Gastroesophageal sphincter (tissue), 4 donors: Measurements from ENCODE around the gene CEP63. TPM values are rescaled to one million over a fixed set of nuclear protein-coding genes. Genes with fewer than 3 reads are reported as not detected.

Experiments
- ATAC-seq: fragments of 150-250 bp; one replicate; pipeline ENCODE4 v1.9.1; 2016; ENCODE audit warnings: mild to moderate bottlenecking, moderate library complexity
- H3K27ac ChIP-seq, 4 donors: fragments of 200-600 bp; sonication (generic) in 3 of 4; 1 replicate in 3 of 4; 2 replicates in 1 of 4; pipeline ENCODE4 v1.5.1; 2016 to 2019
- H3K27me3 ChIP-seq: fragments of 200-600 bp; sonication (generic); one replicate; pipeline ENCODE4 v1.5.1; 2019
- H3K36me3 ChIP-seq, 2 donors: fragments of 200-600 bp; sonication (generic); one replicate each; pipeline ENCODE4 v1.5.1; 2019; ENCODE audit warnings: control low read depth in 1 of 2
- H3K4me1 ChIP-seq, 3 donors: fragments of 200-600 bp; sonication (generic); 1 replicate in 2 of 3; 2 replicates in 1 of 3; pipeline ENCODE4 v1.5.1; 2016 to 2019; ENCODE audit warnings: control low read depth in 2 of 3
- H3K4me3 ChIP-seq, 2 donors: fragments of 200-600 bp; sonication (generic); one replicate each; pipeline ENCODE4 v1.5.1; 2019; ENCODE audit warnings: mild to moderate bottlenecking in 1 of 2, moderate library complexity in 1 of 2
- H3K9me3 ChIP-seq, 3 donors: fragments of 200-600 bp; sonication (generic); one replicate each; pipeline ENCODE4 v1.5.1; 2017 to 2019; ENCODE audit warnings: control low read depth in 2 of 3
- EP300 ChIP-seq: sonication (generic); formaldehyde crosslinking; IDR thresholded peaks from one replicate; pipeline ENCODE4 v1.6.1; 2017; ENCODE audit warnings: antibody characterized with exemption, mild to moderate bottlenecking
- POLR2A ChIP-seq, 2 donors: fragments of 450-650 bp; IDR thresholded peaks; one replicate each; pipeline ENCODE4 v1.6.1; 2017; ENCODE audit warnings: antibody characterized with exemption in 2 of 2, mild to moderate bottlenecking in 2 of 2, moderate library complexity in 1 of 2
- POLR2AphosphoS5 ChIP-seq: sonication (generic); formaldehyde crosslinking; IDR thresholded peaks from one replicate; pipeline ENCODE4 v1.6.1; 2017; ENCODE audit warnings: antibody characterized with exemption
- WGBS, 2 donors: methylation state at CpG; one replicate each; pipeline ENCODE4 v1.1.5; 2018; ENCODE audit warnings: low coverage in 1 of 2; 5-methylcytosine and 5-hydroxymethylcytosine counted together
- total RNA-seq, 4 donors: library from RNA; depleted of rRNA; stranded (reverse); fragments of >200 nt; gene quantifications; one replicate each; pipeline ENCODE4 v1.1.0, GENCODE V29; 2016
- TF ChIP-seq, protein P1 (sequence below), 4 experiments: fragments of 200-600 bp in 2 of 4; fragments of 450-650 bp in 2 of 4; sonication (generic) in 1 of 4; IDR thresholded peaks; one replicate each; pipeline ENCODE4 v1.5.1; 2017 to 2019; ENCODE audit warnings: antibody characterized with exemption in 4 of 4, mild to moderate bottlenecking in 2 of 4, moderate library complexity in 2 of 4

The CEP63 gene
- total RNA-seq, 4 donors from 2014 or later, result 17.9 to 30.1 (median 25.9) TPM

DNA sequence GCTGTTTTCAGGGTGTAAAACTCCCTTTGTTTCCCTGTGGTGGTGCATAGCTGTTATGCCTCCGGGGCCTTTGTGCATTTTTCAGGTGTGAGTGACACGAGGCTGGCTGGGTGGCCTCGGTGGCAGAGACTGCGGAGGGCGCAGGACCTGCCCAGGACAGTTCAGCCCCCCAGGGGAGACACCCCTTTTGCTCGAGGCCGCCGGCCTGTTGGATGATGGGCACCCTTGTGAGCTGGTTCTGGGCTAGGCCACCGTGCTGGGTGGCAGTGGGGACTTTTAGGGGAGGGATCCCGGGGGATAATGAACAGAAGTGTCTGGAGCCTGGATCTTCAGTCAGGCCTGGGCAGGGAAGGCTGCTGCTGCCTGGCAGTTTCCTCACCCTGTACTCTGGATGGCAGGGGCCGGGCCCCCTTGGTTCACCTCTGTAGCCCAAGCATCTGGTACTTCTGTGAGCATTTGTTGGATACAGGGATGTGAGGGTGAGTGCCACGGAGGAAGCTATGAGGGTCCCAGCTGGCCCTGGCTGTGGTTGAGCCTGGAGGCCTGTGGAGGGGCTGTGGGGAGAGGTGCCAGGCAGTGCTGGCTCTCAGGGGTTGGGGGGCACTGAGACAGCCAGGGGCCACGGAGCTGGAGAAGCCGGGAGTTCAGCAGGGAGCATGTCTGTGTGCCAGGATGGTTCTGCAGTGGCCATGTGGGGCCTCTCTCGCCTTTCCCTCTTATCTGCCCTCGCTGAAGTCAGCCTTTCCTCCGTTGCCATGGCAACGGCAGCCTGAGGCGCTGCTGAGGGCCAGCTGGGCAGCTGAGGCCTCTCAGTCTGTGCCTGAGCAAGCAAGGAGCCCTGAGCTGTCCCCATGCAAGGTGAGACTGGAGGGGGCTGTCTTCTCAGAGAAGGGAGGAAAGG, 115.9 kb downstream of the CEP63 start:
- peaks cover 0 to 14% (median 0%) of the 10 kb centered on the region in 3 donors for H3K4me1 ChIP-seq
- ATAC-seq, result no peak
- no peak overlapping the region for H3K27ac ChIP-seq
- 40 to 50% methylated on average over 2 of the region's 19 CpGs for WGBS, 2 donors
- peaks cover 0 to 17% of the 10 kb centered on the region in 2 donors for H3K36me3 ChIP-seq
- H3K27me3 ChIP-seq, result no peaks in the 10 kb centered on the region
- H3K4me3 ChIP-seq, result no peak overlapping the region
- no peak for TF ChIP-seq POLR2AphosphoS5
- TF ChIP-seq, protein P1, sequence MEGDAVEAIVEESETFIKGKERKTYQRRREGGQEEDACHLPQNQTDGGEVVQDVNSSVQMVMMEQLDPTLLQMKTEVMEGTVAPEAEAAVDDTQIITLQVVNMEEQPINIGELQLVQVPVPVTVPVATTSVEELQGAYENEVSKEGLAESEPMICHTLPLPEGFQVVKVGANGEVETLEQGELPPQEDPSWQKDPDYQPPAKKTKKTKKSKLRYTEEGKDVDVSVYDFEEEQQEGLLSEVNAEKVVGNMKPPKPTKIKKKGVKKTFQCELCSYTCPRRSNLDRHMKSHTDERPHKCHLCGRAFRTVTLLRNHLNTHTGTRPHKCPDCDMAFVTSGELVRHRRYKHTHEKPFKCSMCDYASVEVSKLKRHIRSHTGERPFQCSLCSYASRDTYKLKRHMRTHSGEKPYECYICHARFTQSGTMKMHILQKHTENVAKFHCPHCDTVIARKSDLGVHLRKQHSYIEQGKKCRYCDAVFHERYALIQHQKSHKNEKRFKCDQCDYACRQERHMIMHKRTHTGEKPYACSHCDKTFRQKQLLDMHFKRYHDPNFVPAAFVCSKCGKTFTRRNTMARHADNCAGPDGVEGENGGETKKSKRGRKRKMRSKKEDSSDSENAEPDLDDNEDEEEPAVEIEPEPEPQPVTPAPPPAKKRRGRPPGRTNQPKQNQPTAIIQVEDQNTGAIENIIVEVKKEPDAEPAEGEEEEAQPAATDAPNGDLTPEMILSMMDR (IDR thresholded peaks at IDR 0.05), result no peak
- TF ChIP-seq POLR2A (IDR thresholded peaks at IDR 0.05), result no peak
- TF ChIP-seq EP300, result no peak
- no peaks in the 10 kb centered on the region for H3K9me3 ChIP-seq

DNA sequence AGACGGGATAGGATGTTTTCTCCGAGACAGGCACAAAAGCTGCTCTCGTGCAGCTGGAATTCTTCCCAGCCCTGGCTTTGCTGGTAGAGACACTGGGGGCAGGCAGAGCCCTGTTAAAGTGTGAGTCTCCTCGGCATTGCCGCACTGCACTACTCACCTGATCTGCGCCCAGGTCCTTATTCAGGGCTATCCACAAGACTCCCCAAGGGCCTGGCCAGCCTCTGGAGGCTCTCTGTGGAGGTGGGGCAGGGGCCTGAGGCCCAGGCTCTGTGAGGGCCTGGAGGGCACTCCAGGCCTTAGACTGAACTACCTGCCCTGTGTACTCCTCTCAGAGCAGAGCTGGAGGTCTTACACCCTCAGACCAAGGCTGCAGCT, 116.6 kb downstream of the CEP63 start:
- no peak for TF ChIP-seq POLR2AphosphoS5
- no peak for TF ChIP-seq POLR2A (IDR thresholded peaks at IDR 0.05)
- TF ChIP-seq, protein P1 (IDR thresholded peaks at IDR 0.05), result no peak
- no peak for TF ChIP-seq EP300
- 80% methylated on average over 1 of the region's 6 CpGs; no CpG with 5 or more reads in 1 of the 2 donors for WGBS, 2 donors
- no peaks in the 10 kb centered on the region for H3K9me3 ChIP-seq
- peaks cover 0 to 14% (median 0%) of the 10 kb centered on the region in 3 donors for H3K4me1 ChIP-seq
- no peak overlapping the region for H3K4me3 ChIP-seq
- peaks cover 0 to 17% of the 10 kb centered on the region in 2 donors for H3K36me3 ChIP-seq
- H3K27ac ChIP-seq, result no peak overlapping the region
- H3K27me3 ChIP-seq, result no peaks in the 10 kb centered on the region
- no peak for ATAC-seq

DNA sequence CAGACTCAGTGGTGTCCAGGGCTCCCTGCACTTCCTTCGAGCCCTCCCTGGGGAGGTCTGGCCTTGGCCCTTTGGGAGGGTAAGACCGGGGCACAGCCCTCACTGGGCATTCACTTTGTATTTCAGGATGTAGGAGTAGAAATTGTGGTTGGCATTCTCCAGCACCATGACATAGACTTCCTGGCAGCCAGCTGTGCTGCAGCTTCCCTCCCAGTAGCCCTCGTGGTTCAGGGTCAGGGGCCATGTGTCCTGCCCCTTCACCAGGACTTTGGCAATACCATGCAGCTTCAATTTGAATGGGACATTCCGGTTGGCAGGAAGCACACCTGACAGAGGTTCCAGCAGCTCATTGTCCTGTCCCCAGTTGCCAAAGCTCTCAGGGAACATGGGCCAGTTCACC, 117.6 kb downstream of the CEP63 start:
- peaks cover 0 to 14% (median 0%) of the 10 kb centered on the region in 3 donors for H3K4me1 ChIP-seq
- H3K27me3 ChIP-seq, result no peaks in the 10 kb centered on the region
- no peak overlapping the region for H3K4me3 ChIP-seq
- no peak overlapping the region for H3K27ac ChIP-seq
- peaks cover 0 to 24% of the 10 kb centered on the region in 2 donors for H3K36me3 ChIP-seq
- no CpG with 5 or more reads among the region's 4 CpGs for WGBS, 2 donors
- no peak for TF ChIP-seq EP300
- TF ChIP-seq, protein P1 (IDR thresholded peaks at IDR 0.05), result no peak
- TF ChIP-seq POLR2AphosphoS5, result no peak
- TF ChIP-seq POLR2A (IDR thresholded peaks at IDR 0.05), result no peak
- no peak for ATAC-seq
- no peaks in the 10 kb centered on the region for H3K9me3 ChIP-seq

DNA sequence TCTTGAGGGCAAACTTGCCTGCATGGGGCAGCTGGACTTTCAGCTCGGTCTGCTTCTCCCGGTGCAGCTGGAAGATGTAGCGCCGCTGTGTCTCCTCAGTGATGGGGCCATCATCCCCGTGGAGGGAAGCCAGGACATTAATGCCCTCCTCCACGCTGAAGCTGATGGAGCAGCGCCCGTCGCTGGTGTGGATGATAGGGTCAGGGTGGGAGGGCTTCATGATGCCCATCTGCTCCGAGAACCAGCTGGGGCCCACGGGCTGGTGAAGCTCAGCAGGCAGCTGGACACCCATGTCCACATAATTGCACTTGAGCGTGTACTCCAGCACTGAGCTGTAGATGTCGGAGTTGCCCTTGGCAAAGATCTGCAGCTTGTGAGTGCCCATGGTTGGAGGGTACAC, 118.1 kb downstream of the CEP63 start:
- Histone ChIP-seq H3K4me3 (no peak overlapping the region), H3K4me1 (peaks cover 0 to 14% (median 0%) of the 10 kb centered on the region in 3 donors), H3K27ac (no peak overlapping the region), H3K36me3 (peaks cover 0 to 26% of the 10 kb centered on the region in 2 donors), H3K27me3 (no peaks in the 10 kb centered on the region), H3K9me3 (no peaks in the 10 kb centered on the region)
- ATAC-seq, result no peak
- no CpG with 5 or more reads among the region's 13 CpGs for WGBS, 2 donors
- TF ChIP-seq POLR2A (IDR thresholded peaks at IDR 0.05) (no peak), EP300 (no peak), POLR2AphosphoS5 (no peak)
- TF ChIP-seq, protein P1 (IDR thresholded peaks at IDR 0.05), result no peak

DNA sequence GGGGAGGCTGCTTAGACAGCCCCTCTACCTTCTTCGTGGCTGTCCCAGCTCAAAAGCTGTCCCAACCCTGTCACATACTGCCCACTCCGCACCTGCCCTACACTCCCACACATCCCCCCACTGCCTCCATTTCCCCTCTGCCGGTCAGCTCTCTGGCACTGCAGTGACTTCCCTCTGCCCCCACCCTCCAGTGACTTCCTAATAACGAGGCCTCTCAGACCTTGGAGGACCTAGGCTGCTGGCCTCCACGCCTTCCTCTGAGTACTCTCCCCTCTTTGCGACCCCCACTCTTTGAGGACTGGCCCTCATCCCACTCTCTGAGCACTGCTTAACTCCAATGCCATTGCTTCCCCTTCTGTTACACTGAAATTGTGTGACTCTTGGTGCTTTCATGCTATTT, 119.7 kb downstream of the CEP63 start:
- Histone ChIP-seq H3K9me3 (no peaks in the 10 kb centered on the region), H3K27me3 (no peaks in the 10 kb centered on the region), H3K27ac (no peak overlapping the region), H3K4me3 (no peak overlapping the region), H3K4me1 (peaks cover 0 to 12% (median 0%) of the 10 kb centered on the region in 3 donors), H3K36me3 (peaks cover 0 to 42% of the 10 kb centered on the region in 2 donors)
- WGBS, 2 donors, result 80% methylated on average over 6 of the region's 6 CpGs; no CpG with 5 or more reads in 1 of the 2 donors
- ATAC-seq, result no peak
- TF ChIP-seq, protein P1 (IDR thresholded peaks at IDR 0.05), result no peak
- no peak for TF ChIP-seq POLR2A (IDR thresholded peaks at IDR 0.05)
- no peak for TF ChIP-seq EP300
- TF ChIP-seq POLR2AphosphoS5, result no peak
